ENCODE data around the gene C1orf216. TPM values are rescaled to one million over a fixed set of nuclear protein-coding genes. Genes with fewer than 3 reads are reported as not detected.

Gene C1orf216
- 10 to 100 TPM in 1 of 2 experiments, 1 to 10 TPM in 1; 8.5 to 10.8 TPM for total RNA-seq
- 10 to 100 TPM; 13.8 to 15.2 TPM for polyA plus RNA-seq

GRCh38 chr1:35718492-35719336 lies at the start of gene C1orf216:
TSS of gene C1orf216 (minus strand) at chr1:35718884. CDS start at chr1:35716321, 2,563 bp downstream.
- ChIA-PET POLR2A (ENCODE audit: partially characterized antibody) (no interaction called here), CTCF (ENCODE audit: partially characterized antibody) (interaction anchor here (5.6 to 6.8 kb wide), 3 partner anchors 7 to 152 kb away, joined by 51 to 107 read pairs (median 103); no protein-coding TSS in a partner anchor)
- Histone ChIP-seq H3K27me3 (ENCODE audit: insufficient read depth, low read length) (no peaks in the 10 kb centered on the region), H3K4me1 (ENCODE audit: insufficient read depth, low read length) (peaks cover 33% of the 10 kb centered on the region), H3K36me3 (ENCODE audit: insufficient read depth, low read length) (no peaks in the 10 kb centered on the region), H3K27ac (ENCODE audit: low read depth, low read length) (peak within 1 kb of the TSS; percentile 69), H3K4me3 (ENCODE audit: low read length in 2 of 2) (peak within 1 kb of the TSS; percentile 84), H3K9me3 (ENCODE audit: control insufficient read depth in 1 of 2, low read length in 2 of 2) (no peaks in the 10 kb centered on the region)
- H3K27me3 Mint-ChIP-seq = no peaks in the 10 kb centered on the region
- DNase-seq = peak; percentile 58 to 82 (median 65)
- H3K27ac Mint-ChIP-seq = peak within 1 kb of the TSS; percentile 65 to 98 (median 96)
- intact Hi-C loops (cut with micrococcal nuclease) = loop anchor here (2.0 to 5.0 kb wide), 2 partner anchors 56 to 526 kb away; partner anchors contain the start of gene SFPQ
- H3K36me3 Mint-ChIP-seq = peaks cover 5 to 14% of the 10 kb centered on the region in 2 donors
- H3K4me3 Mint-ChIP-seq = peak within 1 kb of the TSS; percentile 88 to 98 (median 94)
- no peaks in the 10 kb centered on the region for H3K9me3 Mint-ChIP-seq
- peaks cover 29 to 43% (median 33%) of the 10 kb centered on the region in 4 donors for H3K4me1 Mint-ChIP-seq

DNA sequence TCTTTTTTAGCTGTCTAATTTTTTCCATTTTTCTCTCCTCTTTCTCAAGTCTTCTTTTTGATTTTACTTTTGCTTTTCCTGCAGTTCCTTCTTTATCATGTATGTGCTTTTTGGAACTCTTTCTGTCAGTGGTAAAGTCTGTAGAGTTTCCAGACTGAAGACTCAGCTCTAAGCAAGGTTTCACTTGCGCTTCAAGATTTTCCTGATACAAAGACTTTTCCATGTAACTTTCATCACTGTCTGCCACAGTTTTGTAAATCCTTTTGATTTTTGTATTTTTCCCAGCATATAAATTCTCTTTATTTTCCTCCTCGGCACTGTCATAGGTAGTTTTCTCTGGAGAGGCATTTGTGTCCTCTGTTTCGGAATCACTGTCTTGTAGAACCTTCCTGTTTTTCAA lies 45.6 kb upstream of the C1orf216 start:
- no peaks in the 10 kb centered on the region for H3K36me3 ChIP-seq (ENCODE audit: insufficient read depth, low read length)
- H3K4me3 Mint-ChIP-seq = no peak overlapping the region
- no peak overlapping the region for H3K4me3 ChIP-seq (ENCODE audit: low read length in 2 of 2)
- DNase-seq = no peak
- CTCF ChIA-PET (ENCODE audit: partially characterized antibody) = interaction anchor here (1.0 to 1.2 kb wide), 3 partner anchors 11 to 249 kb away, joined by 3 read pairs; no protein-coding TSS in a partner anchor
- no peaks in the 10 kb centered on the region for H3K36me3 Mint-ChIP-seq
- no peaks in the 10 kb centered on the region for H3K9me3 ChIP-seq (ENCODE audit: control insufficient read depth in 1 of 2, low read length in 2 of 2)
- H3K4me1 Mint-ChIP-seq = peaks cover 4 to 18% (median 13%) of the 10 kb centered on the region in 4 donors
- H3K9me3 Mint-ChIP-seq = no peaks in the 10 kb centered on the region
- peaks cover 7% of the 10 kb centered on the region for H3K4me1 ChIP-seq (ENCODE audit: insufficient read depth, low read length)
- POLR2A ChIA-PET (ENCODE audit: partially characterized antibody) = no interaction called here
- H3K27me3 Mint-ChIP-seq = no peaks in the 10 kb centered on the region
- H3K27ac Mint-ChIP-seq = no peak overlapping the region
- intact Hi-C loops (cut with micrococcal nuclease) = no loop called here
- H3K27ac ChIP-seq (ENCODE audit: low read depth, low read length) = no peak overlapping the region
- no peaks in the 10 kb centered on the region for H3K27me3 ChIP-seq (ENCODE audit: insufficient read depth, low read length)

DNA sequence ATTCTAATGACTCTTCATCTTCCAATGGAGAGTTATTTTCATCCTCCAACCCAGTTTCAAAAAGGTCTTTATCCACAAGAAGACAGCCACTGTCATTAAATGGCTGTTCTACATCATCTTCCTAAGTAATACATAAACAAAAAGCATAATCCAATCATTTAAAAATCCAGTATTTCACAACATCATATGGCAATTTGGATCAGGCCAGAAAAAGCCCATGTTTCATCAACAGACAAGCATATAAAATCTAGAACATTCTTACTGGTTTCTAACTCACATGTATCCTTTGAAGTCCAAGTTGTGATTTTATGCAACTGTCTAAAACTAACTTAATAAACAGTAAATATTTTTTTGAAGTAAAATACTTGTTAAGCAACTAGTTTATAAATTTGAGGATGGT lies 44.5 kb upstream of the C1orf216 start:
- no peak overlapping the region for H3K4me3 Mint-ChIP-seq
- no peak overlapping the region for H3K27ac ChIP-seq (ENCODE audit: low read depth, low read length)
- ChIA-PET POLR2A (ENCODE audit: partially characterized antibody) (no interaction called here), CTCF (ENCODE audit: partially characterized antibody) (interaction anchor here (0.8 to 1.2 kb wide), 4 partner anchors 9 to 248 kb away, joined by 3 to 4 read pairs (median 3); no protein-coding TSS in a partner anchor)
- H3K27me3 Mint-ChIP-seq = no peaks in the 10 kb centered on the region
- no peaks in the 10 kb centered on the region for H3K27me3 ChIP-seq (ENCODE audit: insufficient read depth, low read length)
- H3K36me3 Mint-ChIP-seq = no peaks in the 10 kb centered on the region
- H3K27ac Mint-ChIP-seq = peak overlapping the region in 4 of 7 donors; percentile 9 to 57 (median 40)
- no peaks in the 10 kb centered on the region for H3K4me1 ChIP-seq (ENCODE audit: insufficient read depth, low read length)
- H3K9me3 ChIP-seq (ENCODE audit: control insufficient read depth in 1 of 2, low read length in 2 of 2) = no peaks in the 10 kb centered on the region
- H3K36me3 ChIP-seq (ENCODE audit: insufficient read depth, low read length) = no peaks in the 10 kb centered on the region
- intact Hi-C loops (cut with micrococcal nuclease) = no loop called here
- peaks cover 0 to 12% (median 8%) of the 10 kb centered on the region in 4 donors for H3K4me1 Mint-ChIP-seq
- H3K4me3 ChIP-seq (ENCODE audit: low read length in 2 of 2) = no peak overlapping the region
- DNase-seq = no peak
- no peaks in the 10 kb centered on the region for H3K9me3 Mint-ChIP-seq

GRCh38 chr1:35762141-35762540 lies 43.5 kb upstream of the C1orf216 start:
- POLR2A ChIA-PET (ENCODE audit: partially characterized antibody) = no interaction called here
- H3K27me3 ChIP-seq (ENCODE audit: insufficient read depth, low read length) = no peaks in the 10 kb centered on the region
- no peak for DNase-seq
- no peaks in the 10 kb centered on the region for H3K9me3 ChIP-seq (ENCODE audit: control insufficient read depth in 1 of 2, low read length in 2 of 2)
- CTCF ChIA-PET (ENCODE audit: partially characterized antibody) = interaction anchor here (1.0 to 1.2 kb wide), 3 partner anchors 36 to 197 kb away, joined by 3 to 4 read pairs (median 3); no protein-coding TSS in a partner anchor
- H3K36me3 ChIP-seq (ENCODE audit: insufficient read depth, low read length) = no peaks in the 10 kb centered on the region
- H3K27me3 Mint-ChIP-seq = no peaks in the 10 kb centered on the region
- H3K9me3 Mint-ChIP-seq = no peaks in the 10 kb centered on the region
- no peak overlapping the region for H3K4me3 Mint-ChIP-seq
- intact Hi-C loops (cut with micrococcal nuclease) = no loop called here
- H3K36me3 Mint-ChIP-seq = no peaks in the 10 kb centered on the region
- no peak overlapping the region for H3K27ac ChIP-seq (ENCODE audit: low read depth, low read length)
- no peaks in the 10 kb centered on the region for H3K4me1 ChIP-seq (ENCODE audit: insufficient read depth, low read length)
- no peak overlapping the region for H3K4me3 ChIP-seq (ENCODE audit: low read length in 2 of 2)
- peaks cover 0 to 12% (median 8%) of the 10 kb centered on the region in 4 donors for H3K4me1 Mint-ChIP-seq
- H3K27ac Mint-ChIP-seq = no peak overlapping the region

- intact Hi-C loops (cut with micrococcal nuclease) = no loop called here
- Histone ChIP-seq H3K27ac (ENCODE audit: low read depth, low read length) (no peak overlapping the region), H3K9me3 (ENCODE audit: control insufficient read depth in 1 of 2, low read length in 2 of 2) (no peaks in the 10 kb centered on the region), H3K4me3 (ENCODE audit: low read length in 2 of 2) (no peak overlapping the region), H3K36me3 (ENCODE audit: insufficient read depth, low read length) (no peaks in the 10 kb centered on the region), H3K4me1 (ENCODE audit: insufficient read depth, low read length) (no peaks in the 10 kb centered on the region), H3K27me3 (ENCODE audit: insufficient read depth, low read length) (no peaks in the 10 kb centered on the region)
- H3K9me3 Mint-ChIP-seq = no peaks in the 10 kb centered on the region
- ChIA-PET CTCF (ENCODE audit: partially characterized antibody) (interaction anchor here (0.9 to 1.9 kb wide), 4 partner anchors 9 to 187 kb away, joined by 3 to 9 read pairs (median 4); partner anchors contain the start of gene CLSPN), POLR2A (ENCODE audit: partially characterized antibody) (interaction anchor here (0.8 to 1.7 kb wide), 2 partner anchors 10 to 13 kb away, joined by 3 to 5 read pairs; partner anchors contain the start of gene CLSPN)
- no peaks in the 10 kb centered on the region for H3K36me3 Mint-ChIP-seq
- DNase-seq = no peak
- H3K4me1 Mint-ChIP-seq = peaks cover 0 to 2% (median 0%) of the 10 kb centered on the region in 4 donors
- peak overlapping the region in 1 of 7 donors; percentile 26 for H3K27ac Mint-ChIP-seq
- H3K27me3 Mint-ChIP-seq = no peaks in the 10 kb centered on the region
- H3K4me3 Mint-ChIP-seq = no peak overlapping the region
These were observed 37.4 kb upstream of the C1orf216 start for GRCh38 chr1:35756064-35756463.

GRCh38 chr1:35753626-35754260 lies 35.1 kb upstream of the C1orf216 start:
- Mint-ChIP-seq H3K36me3 (no peaks in the 10 kb centered on the region), H3K4me1 (peaks cover 0 to 2% (median 0%) of the 10 kb centered on the region in 4 donors), H3K9me3 (no peaks in the 10 kb centered on the region), H3K4me3 (no peak overlapping the region), H3K27me3 (no peaks in the 10 kb centered on the region), H3K27ac (no peak overlapping the region)
- Histone ChIP-seq H3K36me3 (ENCODE audit: insufficient read depth, low read length) (no peaks in the 10 kb centered on the region), H3K27ac (ENCODE audit: low read depth, low read length) (no peak overlapping the region), H3K9me3 (ENCODE audit: control insufficient read depth in 1 of 2, low read length in 2 of 2) (no peaks in the 10 kb centered on the region), H3K4me3 (ENCODE audit: low read length in 2 of 2) (no peak overlapping the region), H3K4me1 (ENCODE audit: insufficient read depth, low read length) (no peaks in the 10 kb centered on the region), H3K27me3 (ENCODE audit: insufficient read depth, low read length) (no peaks in the 10 kb centered on the region)
- intact Hi-C loops (cut with micrococcal nuclease) = no loop called here
- CTCF ChIA-PET (ENCODE audit: partially characterized antibody) = interaction anchor here (1.2 to 3.1 kb wide), 3 partner anchors 15 to 189 kb away, joined by 3 to 12 read pairs (median 5); no protein-coding TSS in a partner anchor
- no peak for DNase-seq
- POLR2A ChIA-PET (ENCODE audit: partially characterized antibody) = interaction anchor here (0.9 kb wide), 1 partner anchor 16 kb away, joined by 3 read pairs; no protein-coding TSS in a partner anchor

- Histone ChIP-seq H3K27ac (ENCODE audit: low read depth, low read length) (no peak overlapping the region), H3K4me1 (ENCODE audit: insufficient read depth, low read length) (no peaks in the 10 kb centered on the region), H3K36me3 (ENCODE audit: insufficient read depth, low read length) (no peaks in the 10 kb centered on the region), H3K4me3 (ENCODE audit: low read length in 2 of 2) (no peak overlapping the region), H3K9me3 (ENCODE audit: control insufficient read depth in 1 of 2, low read length in 2 of 2) (no peaks in the 10 kb centered on the region), H3K27me3 (ENCODE audit: insufficient read depth, low read length) (no peaks in the 10 kb centered on the region)
- ChIA-PET POLR2A (ENCODE audit: partially characterized antibody) (no interaction called here), CTCF (ENCODE audit: partially characterized antibody) (interaction anchor here (0.8 to 3.0 kb wide), 5 partner anchors 10 to 22 kb away, joined by 3 to 26 read pairs (median 4); partner anchors contain the start of gene CLSPN)
- DNase-seq = no peak
- Mint-ChIP-seq H3K4me1 (no peaks in the 10 kb centered on the region), H3K36me3 (no peaks in the 10 kb centered on the region), H3K9me3 (no peaks in the 10 kb centered on the region), H3K27me3 (no peaks in the 10 kb centered on the region), H3K27ac (peak overlapping the region in 1 of 7 donors; percentile 68), H3K4me3 (no peak overlapping the region)
- intact Hi-C loops (cut with micrococcal nuclease) = no loop called here
These were observed 29.6 kb upstream of the C1orf216 start for GRCh38 chr1:35748326-35748725.
